ENCODE measurements around the gene MCCC2. TPM values are rescaled to one million over a fixed set of nuclear protein-coding genes. Genes with fewer than 3 reads are reported as not detected.
"Not testable (repeated sequence)": the region's sequence is repeated elsewhere in the genome, so short reads cannot be mapped to it uniquely, and the experiment has no call there.

The MCCC2 gene
- polyA plus RNA-seq, 1 donor = 19.9 TPM

DNA sequence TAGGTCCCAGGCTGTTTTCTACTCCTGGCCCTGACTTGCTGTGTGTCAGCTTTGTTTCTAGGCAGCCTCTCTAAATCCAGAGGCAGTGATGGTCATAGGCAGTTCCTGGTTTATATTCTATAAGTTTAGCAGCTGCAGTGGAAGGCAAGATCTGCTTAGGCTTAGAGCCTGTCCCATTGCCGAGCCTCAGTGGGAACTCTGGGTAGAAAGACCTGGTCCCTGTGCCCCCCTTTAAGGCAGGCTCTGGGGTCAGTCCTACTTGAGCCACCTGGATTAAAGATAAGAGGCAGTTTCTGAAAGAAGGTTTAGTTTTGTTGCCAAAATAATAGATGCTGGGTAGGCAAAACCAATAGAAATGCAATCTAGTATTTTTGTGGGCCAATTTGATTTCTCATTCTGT, 13.6 kb downstream of the MCCC2 start:
- no peak for DNase-seq

DNA sequence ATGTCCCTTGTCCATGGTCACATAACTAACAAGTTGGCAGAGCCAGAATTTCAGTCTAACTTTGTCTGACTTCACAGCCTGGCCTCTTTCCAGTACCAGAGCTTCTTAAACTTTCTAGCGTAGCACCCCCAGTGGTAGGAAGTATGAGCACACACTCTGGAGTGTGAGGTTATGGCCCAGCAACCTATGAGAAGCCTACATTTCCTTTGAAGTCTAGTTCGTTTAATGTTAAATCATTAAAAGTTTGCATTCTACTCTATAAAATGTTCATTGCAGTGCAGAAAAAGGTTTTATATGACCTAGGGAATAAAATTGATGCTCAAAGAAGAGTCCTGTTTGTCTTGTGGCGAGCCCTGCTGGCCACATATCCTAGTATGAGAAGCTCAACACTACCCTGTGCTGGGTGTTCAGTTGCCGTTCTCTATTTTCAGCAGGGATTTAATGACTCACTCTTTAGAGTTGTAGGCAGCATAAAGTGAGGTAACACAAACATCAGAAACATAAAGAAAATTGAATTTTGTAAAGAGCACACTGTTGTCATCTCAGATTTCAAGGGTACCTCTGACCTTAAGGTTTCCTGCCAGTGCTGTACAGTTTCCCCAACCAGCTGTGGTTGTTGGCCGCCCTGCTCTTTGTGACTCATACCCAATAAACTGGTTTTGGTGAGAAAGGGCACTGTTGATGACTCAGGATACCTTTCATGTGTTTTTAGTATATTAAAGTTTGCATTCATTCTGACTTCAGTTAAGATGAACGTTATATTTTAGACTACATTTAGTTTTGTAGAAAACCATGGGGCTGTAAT, 14.3 kb downstream of the MCCC2 start:
- peak; percentile 12 for DNase-seq

DNA sequence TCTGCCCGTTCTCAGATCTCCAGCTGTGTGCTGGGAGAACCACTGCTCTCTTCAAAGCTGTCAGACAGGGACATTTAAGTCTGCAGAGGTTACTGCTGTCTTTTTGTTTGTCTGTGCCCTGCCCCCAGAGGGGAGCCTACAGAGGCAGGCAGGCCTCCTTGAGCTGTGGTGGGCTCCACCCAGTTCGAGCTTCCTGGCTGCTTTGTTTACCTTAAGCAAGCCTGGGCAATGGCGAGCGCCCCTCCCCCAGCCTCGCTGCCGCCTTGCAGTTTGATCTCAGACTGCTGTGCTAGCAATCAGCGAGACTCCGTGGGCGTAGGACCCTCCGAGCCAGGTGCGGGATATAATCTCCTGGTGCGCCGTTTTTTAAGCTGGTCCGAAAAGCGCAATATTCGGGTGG, 22.8 kb downstream of the MCCC2 start:
- not testable (repeated sequence) for DNase-seq

- no peak for DNase-seq
Measured at GRCh38 chr5:71615809-71616208, 28.7 kb downstream of the MCCC2 start.

DNA sequence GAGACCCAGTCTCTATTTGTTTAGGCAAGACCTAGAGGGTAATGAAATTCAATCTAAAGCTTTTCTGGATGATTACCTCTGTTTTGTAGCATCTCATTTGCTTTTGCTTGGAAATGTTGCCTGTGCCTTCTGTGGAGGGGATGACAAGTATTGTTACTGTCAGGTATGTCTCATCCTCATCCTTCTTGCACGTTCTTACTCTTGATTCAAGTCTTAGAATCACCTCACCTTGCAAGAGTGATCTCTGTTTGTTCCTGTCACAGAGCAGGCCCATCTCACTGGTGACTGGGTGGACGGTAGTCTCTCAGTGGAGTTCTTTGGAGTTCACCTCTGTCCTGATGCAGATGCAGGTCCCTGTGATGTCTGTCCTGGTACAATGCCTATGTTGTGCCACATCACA, 33.5 kb downstream of the MCCC2 start:
- DNase-seq = no peak

DNA sequence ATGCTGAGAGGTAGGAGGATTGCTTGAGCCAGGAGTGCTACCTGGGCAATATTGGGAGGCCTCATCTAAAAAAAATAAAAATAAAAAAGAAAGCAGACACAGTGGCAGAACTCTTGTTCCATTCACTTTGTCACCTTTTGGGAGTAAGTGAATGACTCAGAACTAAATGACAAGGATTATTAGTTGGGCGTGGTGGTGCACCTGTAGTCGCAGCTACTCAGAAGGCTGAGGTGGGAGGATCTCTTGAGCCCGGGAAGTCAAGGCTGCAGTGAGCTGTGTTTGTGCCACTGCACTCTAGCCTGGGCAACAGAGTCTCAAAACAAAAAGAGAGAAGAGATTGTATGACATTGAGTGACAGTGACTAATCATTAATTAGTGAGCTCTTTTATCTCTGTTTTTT, 34.1 kb downstream of the MCCC2 start:
- no peak for DNase-seq

DNA sequence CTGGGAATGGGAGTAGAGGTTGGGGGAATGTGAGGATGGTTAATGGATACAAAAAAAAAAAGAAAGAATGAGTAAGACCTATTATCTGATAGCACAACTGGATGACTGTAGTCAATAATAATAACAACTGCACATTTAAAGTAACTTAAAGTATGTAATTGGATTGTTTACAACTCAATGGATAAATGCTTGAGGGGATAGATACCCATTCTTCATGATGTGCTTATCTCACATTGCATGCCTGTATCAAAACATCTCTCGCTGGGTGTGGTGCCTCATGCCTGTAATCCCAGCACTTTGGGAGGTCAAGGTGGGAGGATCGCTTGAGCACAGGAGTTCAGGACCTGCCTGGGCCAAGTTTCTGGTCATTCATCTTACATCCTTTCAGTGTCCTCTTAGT, 34.6 kb downstream of the MCCC2 start:
- DNase-seq = no peak

GRCh38 chr5:71623221-71623794, 36.2 kb downstream of the MCCC2 start:
- no peak for DNase-seq

GRCh38 chr5:71629950-71630349, 42.8 kb downstream of the MCCC2 start:
- no peak for DNase-seq

GRCh38 chr5:71631070-71631469, 43.9 kb downstream of the MCCC2 start:
- no peak for DNase-seq

- DNase-seq = no peak
Measured at GRCh38 chr5:71632168-71632567, 45.0 kb downstream of the MCCC2 start.

DNA sequence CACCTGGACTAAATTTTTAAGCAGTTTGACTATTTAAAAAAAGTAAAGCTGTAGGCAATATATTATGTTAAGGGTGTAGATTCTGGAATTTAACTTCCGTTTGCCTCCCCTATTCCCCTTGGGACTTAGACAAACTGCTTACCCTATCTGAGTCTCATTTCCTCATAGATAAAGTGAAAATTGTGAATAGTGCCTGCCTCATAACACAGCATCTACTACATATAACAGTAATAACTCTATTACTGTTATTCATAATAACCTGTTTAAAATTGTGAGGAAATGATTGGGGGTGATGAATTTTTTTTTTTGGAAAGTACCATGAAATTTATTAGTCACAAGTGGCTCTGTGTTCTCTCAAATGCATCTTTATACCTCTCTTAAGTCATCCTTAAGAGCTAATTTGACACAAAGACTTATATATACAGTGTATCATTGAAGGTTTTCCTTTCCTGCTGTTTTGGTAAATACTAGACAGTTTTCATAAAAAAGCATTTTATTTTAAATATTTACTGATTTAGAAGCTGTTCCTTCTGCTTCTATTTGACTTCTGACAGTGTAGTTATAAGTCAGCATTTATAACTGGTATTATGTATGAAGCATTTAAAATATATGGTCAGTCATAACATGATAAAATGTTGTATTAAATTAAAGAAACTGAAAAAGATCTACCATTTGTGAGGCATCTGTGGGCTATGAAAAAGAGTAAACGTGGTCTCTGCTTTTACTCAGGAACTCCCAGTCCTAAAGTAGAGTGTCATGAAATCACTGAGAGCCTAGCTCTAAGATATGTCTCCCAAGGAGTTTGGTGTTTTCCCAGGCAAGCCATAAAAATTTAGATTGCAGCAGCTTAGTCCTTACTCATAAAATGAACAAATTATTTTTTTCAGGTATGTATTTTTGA, 46.4 kb downstream of the MCCC2 start:
- DNase-seq = no peak

DNA sequence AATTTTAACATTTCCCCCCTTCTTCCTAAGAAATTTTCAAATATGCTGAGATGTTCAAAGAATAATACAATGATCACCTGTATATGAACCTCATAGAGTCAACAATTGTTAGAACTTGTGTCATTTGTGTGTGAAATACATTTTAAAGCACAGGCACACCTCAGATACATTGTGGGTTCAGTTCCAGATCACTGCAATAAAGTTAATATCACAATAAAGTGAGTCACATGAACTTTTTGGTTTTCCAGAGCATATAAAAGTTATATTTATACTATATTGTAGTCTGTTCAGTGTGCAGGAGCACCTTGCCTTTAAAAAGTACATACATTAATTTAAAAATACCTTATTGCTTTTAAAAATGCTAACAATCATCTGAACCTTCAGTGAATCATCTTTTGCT, 50.0 kb downstream of the MCCC2 start:
- no peak for DNase-seq

- peak; percentile 4 for DNase-seq
Measured at GRCh38 chr5:71640408-71640807, 53.3 kb downstream of the MCCC2 start.

- no peak for DNase-seq
Measured at GRCh38 chr5:71645030-71645429, 57.9 kb downstream of the MCCC2 start.

GRCh38 chr5:71650940-71651339, 63.8 kb downstream of the MCCC2 start:
- not testable (repeated sequence) for DNase-seq

- DNase-seq = no peak
Measured at GRCh38 chr5:71651579-71651978, 64.4 kb downstream of the MCCC2 start.

GRCh38 chr5:71652349-71652748, 65.2 kb downstream of the MCCC2 start:
- DNase-seq = no peak

DNA sequence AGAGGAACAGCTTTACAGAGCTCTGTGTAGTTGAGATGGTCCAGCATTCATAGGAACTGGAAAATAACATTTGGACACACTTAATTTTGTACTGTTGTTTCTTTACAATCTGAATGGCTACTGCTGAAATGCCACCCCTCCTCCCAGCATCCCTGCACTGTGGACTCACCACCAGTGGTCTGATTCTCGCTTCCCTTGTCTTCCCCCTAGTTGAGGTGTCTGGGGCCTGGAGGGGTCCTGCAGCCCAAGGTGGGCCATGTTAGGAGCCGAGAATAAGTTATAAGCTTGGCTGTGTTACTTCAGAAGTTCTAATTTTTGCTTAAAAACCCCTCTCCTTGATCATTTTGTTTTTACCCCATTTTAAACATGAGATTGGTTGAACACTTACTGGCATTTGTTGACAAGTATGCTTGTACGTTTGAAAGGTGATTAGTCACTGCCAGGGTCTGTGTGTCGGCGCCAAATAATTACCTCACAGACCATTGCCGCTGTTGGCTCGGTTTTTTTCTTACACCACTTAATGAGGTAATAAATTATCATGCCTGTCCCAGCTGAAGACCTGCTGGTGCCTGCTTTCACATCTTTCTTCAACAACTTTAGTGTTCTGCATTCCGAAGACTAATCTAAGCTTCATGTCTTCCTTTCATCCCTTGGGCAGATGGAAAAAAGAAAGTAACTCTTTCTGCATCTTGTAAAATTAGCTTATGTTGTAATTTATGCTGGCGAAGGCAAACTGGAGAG, 65.8 kb downstream of the MCCC2 start:
- no peak for DNase-seq

GRCh38 chr5:71658916-71659662, 71.9 kb downstream of the MCCC2 start:
- DNase-seq = no peak

GRCh38 chr5:71662381-71662780, 75.2 kb downstream of the MCCC2 start:
- no peak for DNase-seq
